ENCODE measurements around the gene ADPRH.

The ADPRH gene

DNA sequence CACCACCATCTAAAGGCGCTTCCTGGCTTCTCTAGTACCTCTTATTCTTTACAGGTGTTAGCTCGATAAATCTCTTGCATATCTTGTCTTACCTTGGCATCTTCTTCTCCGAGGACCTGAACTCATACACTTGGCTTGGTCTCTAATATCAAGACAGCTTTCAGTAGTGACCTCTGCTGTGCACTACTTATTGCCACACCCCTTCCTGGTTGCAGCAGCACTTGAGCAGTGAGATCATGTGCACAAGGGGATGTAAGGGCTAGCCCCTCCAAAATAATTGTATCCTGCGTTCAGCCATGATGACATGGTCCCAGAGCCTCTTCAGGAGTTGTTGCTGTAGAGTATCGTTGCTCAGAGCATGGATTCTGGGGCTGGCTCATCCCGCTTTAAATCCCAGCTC lies 17.1 kb downstream of the ADPRH start:
- Histone ChIP-seq H2AFZ (ENCODE audit: low read length) (peak overlapping the region; percentile 79), H3K4me3 (ENCODE audit: low read length, poor library complexity, severe bottlenecking) (no peak overlapping the region), H3K4me2 (ENCODE audit: low read depth, low read length, poor library complexity, severe bottlenecking) (no peak overlapping the region)

DNA sequence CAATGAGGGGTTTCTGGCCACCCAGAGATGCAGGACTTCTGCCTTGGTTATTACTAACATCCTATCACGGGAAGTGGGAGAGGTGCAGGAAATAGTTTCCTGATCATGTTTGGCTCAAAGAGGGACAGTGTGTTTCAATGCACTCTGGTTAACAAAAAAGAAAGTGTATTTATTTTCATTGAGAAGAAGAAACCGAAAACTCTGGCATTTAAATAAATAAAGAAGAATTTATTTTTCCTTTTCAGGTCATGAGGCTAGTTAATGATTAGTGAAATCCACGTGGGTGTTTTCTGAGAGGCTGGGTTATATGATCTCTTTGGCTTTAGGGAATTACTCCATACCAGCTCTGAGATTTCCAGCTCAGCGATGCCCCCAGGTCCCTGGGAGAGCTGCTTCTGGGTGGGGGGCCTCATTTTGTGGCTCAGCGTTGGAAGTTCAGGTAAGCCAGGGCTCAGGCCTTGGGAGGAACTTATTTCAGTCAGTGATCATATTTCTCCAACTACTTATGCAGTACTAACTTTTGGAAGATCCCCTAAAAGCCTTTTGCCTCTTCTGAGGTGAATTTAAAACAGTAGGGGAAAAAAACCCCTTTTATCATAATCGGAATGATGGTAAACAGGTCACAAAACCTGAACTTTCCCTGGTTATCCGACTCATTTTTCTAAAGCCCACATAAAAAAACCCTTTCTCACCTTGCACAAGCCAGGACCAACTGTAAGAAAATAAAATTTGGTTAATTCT lies 18.4 kb downstream of the ADPRH start, which contains the start of gene PLA1A:
Gene PLA1A, plus strand, starts transcription at position 338 of the 741 bp plus-strand sequence. Its CDS starts 29 bp downstream, at position 367.
- no peak within 1 kb of the TSS for H3K4me2 ChIP-seq (ENCODE audit: low read depth, low read length, poor library complexity, severe bottlenecking)
- H3K9ac ChIP-seq (ENCODE audit: low read depth, low read length, poor library complexity, severe bottlenecking) = no peak within 1 kb of the TSS
- no peaks in the 10 kb centered on the region for H3K4me1 ChIP-seq (ENCODE audit: insufficient read depth, low read length, poor library complexity, severe bottlenecking)
- H3K4me3 ChIP-seq (ENCODE audit: low read length, poor library complexity, severe bottlenecking) = no peak within 1 kb of the TSS
- H3F3A ChIP-seq (ENCODE audit: low read depth) = no peaks in the 10 kb centered on the region
- H3K9me3 ChIP-seq (ENCODE audit: insufficient read depth, low read depth, low read length) = no peaks in the 10 kb centered on the region
- H3K27me3 ChIP-seq (ENCODE audit: insufficient read depth, low read length, poor library complexity, severe bottlenecking) = no peaks in the 10 kb centered on the region
- no peaks in the 10 kb centered on the region for H3K79me2 ChIP-seq (ENCODE audit: insufficient read depth, low read length)
- H3K36me3 ChIP-seq (ENCODE audit: insufficient read depth, low read length) = no peaks in the 10 kb centered on the region
- no peaks in the 10 kb centered on the region for H3K9me2 ChIP-seq (replicated peaks; ENCODE audit: low read depth, low read length)
- TF ChIP-seq EZH2phosphoT487 (IDR thresholded peaks at IDR 0.05; ENCODE audit: borderline replicate concordance) (no peak), CTCF (conservative IDR thresholded peaks at IDR 0.05; ENCODE audit: low read length) (no peak)
- no peaks in the 10 kb centered on the region for H4K20me1 ChIP-seq (ENCODE audit: insufficient read depth, low read length, poor library complexity, severe bottlenecking)
- H2AFZ ChIP-seq (ENCODE audit: low read length) = peak within 1 kb of the TSS; percentile 79

More for the DNA sequence above, 17.1 kb downstream of the ADPRH start:
- Histone ChIP-seq H3K9ac (ENCODE audit: low read depth, low read length, poor library complexity, severe bottlenecking) (no peak overlapping the region), H3F3A (ENCODE audit: low read depth) (no peaks in the 10 kb centered on the region), H3K9me3 (ENCODE audit: insufficient read depth, low read depth, low read length) (no peaks in the 10 kb centered on the region), H3K36me3 (ENCODE audit: insufficient read depth, low read length) (no peaks in the 10 kb centered on the region), H3K79me2 (ENCODE audit: insufficient read depth, low read length) (no peaks in the 10 kb centered on the region), H3K27me3 (ENCODE audit: insufficient read depth, low read length, poor library complexity, severe bottlenecking) (no peaks in the 10 kb centered on the region), H4K20me1 (ENCODE audit: insufficient read depth, low read length, poor library complexity, severe bottlenecking) (no peaks in the 10 kb centered on the region), H3K9me2 (replicated peaks; ENCODE audit: low read depth, low read length) (no peaks in the 10 kb centered on the region), H3K4me1 (ENCODE audit: insufficient read depth, low read length, poor library complexity, severe bottlenecking) (no peaks in the 10 kb centered on the region)
- no peak for TF ChIP-seq CTCF (conservative IDR thresholded peaks at IDR 0.05; ENCODE audit: low read length)
- no peak for TF ChIP-seq EZH2phosphoT487 (IDR thresholded peaks at IDR 0.05; ENCODE audit: borderline replicate concordance)

DNA sequence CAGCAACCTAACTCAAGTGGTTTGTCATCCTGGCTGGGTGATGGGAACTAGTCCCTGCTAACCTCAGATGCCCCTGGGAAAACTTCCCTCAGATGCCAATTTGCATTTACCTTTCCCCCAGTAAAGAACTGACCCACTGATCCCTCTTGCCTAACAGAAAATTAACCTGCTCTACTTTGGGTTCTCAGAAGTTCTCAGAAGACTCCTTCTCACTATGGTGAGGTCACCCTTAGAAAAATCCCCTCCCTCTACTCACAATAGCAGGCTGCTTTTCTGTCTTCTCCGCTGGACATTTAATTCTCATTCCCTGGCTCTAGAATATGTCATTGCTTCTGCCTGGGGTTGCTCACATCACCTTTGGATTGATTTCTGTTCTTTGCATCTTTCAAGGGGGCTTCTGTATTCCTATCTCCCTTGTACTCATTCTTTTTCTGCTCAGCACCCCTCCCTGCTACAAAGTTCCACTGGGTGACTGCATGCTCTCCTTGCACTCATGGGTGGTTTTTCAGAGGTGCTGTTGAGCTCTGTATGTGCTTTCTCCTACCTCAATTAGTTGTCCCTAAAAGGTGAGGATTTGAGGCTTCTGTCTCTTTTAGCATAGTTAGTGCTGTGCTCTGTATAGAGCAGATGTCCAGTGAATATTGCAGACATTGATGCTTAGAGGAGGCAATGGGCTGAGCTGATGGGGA lies 19.3 kb downstream of the ADPRH start:
- no peaks in the 10 kb centered on the region for H3F3A ChIP-seq (ENCODE audit: low read depth)
- H3K27me3 ChIP-seq (ENCODE audit: insufficient read depth, low read length, poor library complexity, severe bottlenecking) = no peaks in the 10 kb centered on the region
- no peaks in the 10 kb centered on the region for H3K9me2 ChIP-seq (replicated peaks; ENCODE audit: low read depth, low read length)
- H3K79me2 ChIP-seq (ENCODE audit: insufficient read depth, low read length) = no peaks in the 10 kb centered on the region
- H3K9ac ChIP-seq (ENCODE audit: low read depth, low read length, poor library complexity, severe bottlenecking) = no peak overlapping the region
- H3K9me3 ChIP-seq (ENCODE audit: insufficient read depth, low read depth, low read length) = no peaks in the 10 kb centered on the region
- no peak overlapping the region for H2AFZ ChIP-seq (ENCODE audit: low read length)
- no peak for TF ChIP-seq EZH2phosphoT487 (IDR thresholded peaks at IDR 0.05; ENCODE audit: borderline replicate concordance)
- TF ChIP-seq CTCF (conservative IDR thresholded peaks at IDR 0.05; ENCODE audit: low read length) = no peak
- no peak overlapping the region for H3K4me3 ChIP-seq (ENCODE audit: low read length, poor library complexity, severe bottlenecking)
- no peaks in the 10 kb centered on the region for H4K20me1 ChIP-seq (ENCODE audit: insufficient read depth, low read length, poor library complexity, severe bottlenecking)
- H3K4me2 ChIP-seq (ENCODE audit: low read depth, low read length, poor library complexity, severe bottlenecking) = no peak overlapping the region
- H3K4me1 ChIP-seq (ENCODE audit: insufficient read depth, low read length, poor library complexity, severe bottlenecking) = no peaks in the 10 kb centered on the region
- H3K36me3 ChIP-seq (ENCODE audit: insufficient read depth, low read length) = no peaks in the 10 kb centered on the region

All from Loucy (cell line).